HEK293T (cell line): Measurements from ENCODE around the gene PDZD7.

Experiments used
- ARNT ChIP-seq: fragments of 450-650 bp; IDR thresholded peaks from 2 replicates; pipeline ENCODE4 v1.6.1; 2017; ENCODE audit warnings: mild to moderate bottlenecking
- BHLHE40 ChIP-seq: fragments of 450-650 bp; IDR thresholded peaks from 2 replicates; pipeline ENCODE4 v1.6.1; 2016; ENCODE audit warnings: mild to moderate bottlenecking, moderate library complexity, borderline replicate concordance
- ELF4 ChIP-seq: fragments of 450-650 bp; IDR thresholded peaks from 2 replicates; pipeline ENCODE4 v1.6.1; 2017; ENCODE audit warnings: antibody characterized with exemption
- FOXA1 ChIP-seq: fragments of 450-650 bp; IDR thresholded peaks from 2 replicates; pipeline ENCODE4 v1.6.1; 2016; ENCODE audit warnings: mild to moderate bottlenecking
- FOXK2 ChIP-seq: fragments of 450-650 bp; IDR thresholded peaks from 2 replicates; pipeline ENCODE4 v1.6.1; 2016; ENCODE audit warnings: mild to moderate bottlenecking
- FOXM1 ChIP-seq: fragments of 450-650 bp; IDR thresholded peaks from 2 replicates; pipeline ENCODE4 v1.6.1; 2017; ENCODE audit warnings: mild to moderate bottlenecking, borderline replicate concordance
- HDGF ChIP-seq: fragments of 450-650 bp; IDR thresholded peaks from 2 replicates; pipeline ENCODE4 v1.6.1; 2017; ENCODE audit warnings: antibody characterized with exemption, borderline replicate concordance
- L3MBTL2 ChIP-seq: fragments of 450-650 bp; conservative IDR thresholded peaks from 2 replicates; pipeline ENCODE4 v1.6.1; 2016; ENCODE audit warnings: mild to moderate bottlenecking
- NFRKB ChIP-seq: fragments of 450-650 bp; IDR thresholded peaks from 2 replicates; pipeline ENCODE4 v1.6.1; 2016; ENCODE audit warnings: mild to moderate bottlenecking, moderate library complexity
- PKNOX1 ChIP-seq: fragments of 450-650 bp; IDR thresholded peaks from 2 replicates; pipeline ENCODE4 v1.6.1; 2016
- SP1 ChIP-seq: fragments of 450-650 bp; IDR thresholded peaks from 2 replicates; pipeline ENCODE4 v1.6.1; 2017
- SUZ12 ChIP-seq: fragments of 450-650 bp; IDR thresholded peaks from 2 replicates; pipeline ENCODE4 v1.6.1; 2016; ENCODE audit warnings: mild to moderate bottlenecking
- TARDBP ChIP-seq: fragments of 450-650 bp; IDR thresholded peaks from 2 replicates; pipeline ENCODE4 v1.6.1; 2016
- ZNF384 ChIP-seq: fragments of 450-650 bp; IDR thresholded peaks from 2 replicates; pipeline ENCODE4 v1.6.1; 2016

- TF ChIP-seq ZNF384 = no peak
- no peak for TF ChIP-seq TARDBP
- TF ChIP-seq PKNOX1 = no peak
- no peak for TF ChIP-seq ARNT
- no peak for TF ChIP-seq FOXK2
- TF ChIP-seq SUZ12 = no peak
- TF ChIP-seq SP1 = no peak
- TF ChIP-seq HDGF = no peak
- TF ChIP-seq L3MBTL2 = no peak
- no peak for TF ChIP-seq FOXA1
- no peak for TF ChIP-seq BHLHE40
- TF ChIP-seq FOXM1 = no peak
- no peak for TF ChIP-seq ELF4
- TF ChIP-seq NFRKB = no peak
Observed at GRCh38 chr10:101073631-101074030, 42.7 kb upstream of the PDZD7 start.
